Activated CD8-positive, alpha-beta memory T cell treated with anti-CD3 and anti-CD28 coated beads, Interleukin-2, amount 50 U/mL, for 24 hours (primary cell): ENCODE results near the gene TP53I11.

Source experiments
- DNase-seq: peaks from one replicate; pipeline ENCODE4 v3.0.0-alpha.2; 2020; ENCODE audit errors: extremely low read depth

Gene TP53I11

GRCh38 chr11:44957040-44957515, 6.4 kb upstream of the TP53I11 start:
- DNase-seq = no peak

GRCh38 chr11:44955015-44955738, 4.5 kb upstream of the TP53I11 start:
- DNase-seq = no peak

- DNase-seq = no peak
Observed at GRCh38 chr11:44954051-44954906, 3.6 kb upstream of the TP53I11 start.

- no peak for DNase-seq
Observed at GRCh38 chr11:44952500-44953260, 2.0 kb upstream of the TP53I11 start.

GRCh38 chr11:44952082-44952481, 1.4 kb upstream of the TP53I11 start:
- no peak for DNase-seq

GRCh38 chr11:44950031-44950624, 555 bp downstream of the TP53I11 start:
- no peak for DNase-seq

- DNase-seq = no peak
Observed at GRCh38 chr11:44949160-44950030, 1.3 kb downstream of the TP53I11 start.

- no peak for DNase-seq
Observed at GRCh38 chr11:44948155-44948554, 2.5 kb downstream of the TP53I11 start.

GRCh38 chr11:44947114-44947513, 3.6 kb downstream of the TP53I11 start:
- no peak for DNase-seq

- DNase-seq = no peak
Observed at GRCh38 chr11:44946263-44946662, 4.4 kb downstream of the TP53I11 start.

- DNase-seq = no peak
Observed at GRCh38 chr11:44945666-44946065, 5.0 kb downstream of the TP53I11 start.

GRCh38 chr11:44944853-44945235, 5.8 kb downstream of the TP53I11 start:
- no peak for DNase-seq

- DNase-seq = no peak
Observed at GRCh38 chr11:44944181-44944852, 6.4 kb downstream of the TP53I11 start.

- no peak for DNase-seq
Observed at GRCh38 chr11:44943696-44944095, 7.0 kb downstream of the TP53I11 start.

GRCh38 chr11:44943118-44943517, 7.6 kb downstream of the TP53I11 start:
- no peak for DNase-seq

GRCh38 chr11:44942029-44942955, 8.4 kb downstream of the TP53I11 start:
- DNase-seq = no peak

- no peak for DNase-seq
Observed at GRCh38 chr11:44941259-44942021, 9.2 kb downstream of the TP53I11 start.

GRCh38 chr11:44940835-44941234, 9.8 kb downstream of the TP53I11 start:
- no peak for DNase-seq
